Hepatocyte (in vitro differentiated cells): ENCODE measurements around the gene WDR90.

Experiments
- CTCF ChIP-seq: fragments of 200-600 bp; sonication (generic); IDR thresholded peaks from 2 replicates; pipeline ENCODE4 v1.5.1; 2016; ENCODE audit warnings: antibody characterized with exemption, mild to moderate bottlenecking; ENCODE audit not compliant: poor library complexity
- EZH2 ChIP-seq: fragments of 200-600 bp; sonication (generic); IDR thresholded peaks from 2 replicates; pipeline ENCODE4 v1.6.1; 2016; ENCODE audit warnings: antibody characterized with exemption, mild to moderate bottlenecking, borderline replicate concordance

- TF ChIP-seq CTCF, result no peak
- TF ChIP-seq EZH2, result no peak
Observed at GRCh38 chr16:695355-696089, 46.4 kb downstream of the WDR90 start.
